Activated CD4-positive, CD25-positive, alpha-beta regulatory T cell treated with anti-CD3 and anti-CD28 coated beads, Interleukin-2, amount 50 U/mL, for 72 hours (primary cell): ENCODE measurements around the gene PTPRN2.
"Not testable (repeated sequence)": the region's sequence is repeated elsewhere in the genome, so short reads cannot be mapped to it uniquely, and the experiment has no call there.

Source experiments
- DNase-seq: peaks from one replicate; pipeline ENCODE4 v3.0.0; 2021

Gene PTPRN2

GRCh38 chr7:157574120-157574825 lies 1013.4 kb downstream of the PTPRN2 start:
- DNase-seq, result no peak

DNA sequence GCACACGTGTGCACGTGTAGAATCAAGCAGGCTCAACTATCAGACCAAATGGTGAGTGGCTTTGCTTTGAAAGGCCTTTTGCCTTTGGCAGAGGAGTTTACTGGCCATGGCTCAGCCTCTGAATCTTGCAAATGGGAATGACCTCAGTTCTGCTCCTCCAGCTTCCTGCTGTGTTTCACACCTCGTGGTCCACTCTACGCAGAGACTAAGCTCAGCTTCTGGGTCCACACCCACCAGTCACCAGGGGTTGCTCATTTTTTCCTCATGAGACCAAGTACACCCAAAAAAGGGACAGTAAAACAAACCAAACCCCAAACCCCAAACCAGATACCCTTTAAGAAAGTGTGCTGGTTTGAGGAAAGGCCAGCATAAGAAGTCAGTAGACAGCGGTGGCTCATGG lies 1014.4 kb downstream of the PTPRN2 start:
- DNase-seq, result no peak

GRCh38 chr7:157572622-157573021 lies 1015.0 kb downstream of the PTPRN2 start:
- DNase-seq, result no peak

- no peak for DNase-seq
These were observed 1017.0 kb downstream of the PTPRN2 start for GRCh38 chr7:157570531-157571200.

GRCh38 chr7:157569967-157570366 lies 1017.7 kb downstream of the PTPRN2 start:
- DNase-seq, result no peak

DNA sequence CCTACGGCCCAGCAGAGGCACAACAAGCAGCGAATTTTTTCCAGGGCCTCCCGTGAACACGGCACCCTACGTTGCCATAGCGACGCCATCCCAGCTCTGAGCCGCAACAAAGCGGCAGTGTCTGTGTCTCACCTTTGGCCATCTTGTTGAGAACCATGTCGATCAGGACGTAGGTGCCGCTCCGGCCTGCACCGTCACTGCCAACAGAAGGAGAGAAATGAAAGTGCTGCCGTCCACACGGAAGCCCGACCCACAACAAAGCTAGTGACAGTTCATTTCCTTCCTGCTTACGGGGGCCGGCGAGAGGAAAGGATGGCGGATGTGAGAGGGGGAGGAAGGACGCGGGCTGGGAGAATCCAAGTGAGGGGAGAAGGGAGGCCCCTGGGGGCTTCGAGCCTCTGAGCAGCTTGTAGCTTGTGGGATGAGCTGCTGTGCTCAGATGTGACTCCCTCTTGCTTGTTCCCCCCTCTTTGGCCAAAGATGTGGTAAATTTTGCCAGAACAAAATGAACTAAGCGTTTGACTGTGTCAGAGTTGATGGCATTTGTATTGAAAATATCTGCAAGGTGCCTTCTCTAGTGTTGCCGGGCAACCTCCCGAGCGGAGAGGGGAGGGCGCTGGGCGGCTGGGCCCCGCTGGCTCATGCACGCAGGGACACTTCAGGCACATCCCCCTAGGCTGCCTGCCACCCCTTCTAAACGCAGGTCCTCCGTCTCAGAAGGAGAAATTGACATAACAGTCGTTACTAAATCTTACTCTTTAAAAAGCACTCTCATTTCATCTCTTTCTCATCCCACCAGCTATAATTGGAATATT lies 1018.6 kb downstream of the PTPRN2 start:
- peak; percentile 53 for DNase-seq

GRCh38 chr7:157568106-157568769 lies 1019.4 kb downstream of the PTPRN2 start:
- no peak for DNase-seq

DNA sequence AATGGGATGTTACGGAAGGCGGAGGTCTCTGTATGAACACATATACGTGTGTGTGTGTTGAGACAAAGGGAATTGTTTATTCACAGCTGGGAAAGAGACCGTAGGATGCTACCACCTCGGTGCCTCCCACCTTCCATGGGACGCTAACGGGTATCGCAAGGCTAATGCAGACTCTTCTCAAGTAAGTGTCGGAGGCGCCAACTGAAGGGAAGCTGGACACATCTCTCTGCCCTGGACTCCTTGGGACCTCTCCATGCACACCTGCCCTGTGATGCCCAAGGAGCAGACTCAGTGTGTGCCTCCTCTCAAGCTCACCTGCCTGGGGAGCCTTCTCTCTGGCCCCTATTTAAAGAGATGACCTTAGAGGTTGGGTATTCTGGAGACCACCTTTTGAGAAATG lies 1020.0 kb downstream of the PTPRN2 start:
- DNase-seq, result no peak

GRCh38 chr7:157566631-157567006 lies 1021.0 kb downstream of the PTPRN2 start:
- DNase-seq, result no peak

GRCh38 chr7:157565981-157566630 lies 1021.5 kb downstream of the PTPRN2 start:
- no peak for DNase-seq

DNA sequence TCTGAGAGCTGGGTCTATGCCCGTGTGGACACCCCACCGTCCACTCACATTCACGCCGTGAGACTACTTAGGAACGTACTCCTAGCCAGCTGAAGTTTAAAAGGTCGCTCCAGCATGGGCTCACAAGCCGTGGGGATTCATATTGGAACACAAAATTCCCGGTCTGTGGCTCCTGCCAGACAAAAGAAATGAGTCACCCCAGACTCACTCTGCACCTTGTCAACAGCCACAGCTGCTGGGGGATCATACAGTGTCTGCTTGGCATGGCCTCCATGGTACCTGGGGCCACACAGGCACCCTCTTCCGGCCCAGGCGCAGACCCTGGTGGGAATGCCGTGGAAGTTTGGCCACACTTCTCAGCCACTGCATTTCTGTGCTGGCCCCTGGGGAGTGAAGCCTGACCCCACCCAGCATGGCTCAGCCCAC lies 1022.4 kb downstream of the PTPRN2 start:
- DNase-seq, result no peak

GRCh38 chr7:157564517-157565177 lies 1023.0 kb downstream of the PTPRN2 start:
- no peak for DNase-seq

DNA sequence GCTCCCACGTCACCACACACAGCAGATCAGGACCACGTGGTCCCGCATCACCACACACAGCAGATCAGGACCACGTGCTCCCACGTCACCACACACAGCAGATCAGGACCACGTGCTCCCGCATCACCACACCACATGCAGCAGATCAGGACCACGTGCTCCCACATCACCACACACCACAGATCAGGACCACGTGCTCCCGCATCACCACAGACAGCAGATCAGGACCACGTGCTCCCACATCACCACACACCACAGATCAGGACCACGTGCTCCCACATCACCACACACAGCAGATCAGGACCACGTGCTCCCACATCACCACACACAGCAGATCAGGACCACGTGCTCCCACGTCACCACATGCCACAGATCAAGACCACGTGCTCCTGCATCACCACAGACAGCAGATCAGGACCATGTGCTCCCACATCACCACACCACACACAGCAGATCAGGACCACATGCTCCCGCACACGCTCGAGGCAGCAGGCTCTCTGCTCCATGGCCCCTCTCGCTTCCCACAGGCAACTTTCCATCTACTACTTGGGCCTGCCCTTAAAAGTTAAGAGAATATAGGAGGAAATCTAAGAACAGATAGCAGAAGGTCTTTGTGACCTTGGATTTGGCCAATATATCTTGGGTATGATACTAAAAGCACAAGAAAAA lies 1024.0 kb downstream of the PTPRN2 start:
- not testable (repeated sequence) for DNase-seq

DNA sequence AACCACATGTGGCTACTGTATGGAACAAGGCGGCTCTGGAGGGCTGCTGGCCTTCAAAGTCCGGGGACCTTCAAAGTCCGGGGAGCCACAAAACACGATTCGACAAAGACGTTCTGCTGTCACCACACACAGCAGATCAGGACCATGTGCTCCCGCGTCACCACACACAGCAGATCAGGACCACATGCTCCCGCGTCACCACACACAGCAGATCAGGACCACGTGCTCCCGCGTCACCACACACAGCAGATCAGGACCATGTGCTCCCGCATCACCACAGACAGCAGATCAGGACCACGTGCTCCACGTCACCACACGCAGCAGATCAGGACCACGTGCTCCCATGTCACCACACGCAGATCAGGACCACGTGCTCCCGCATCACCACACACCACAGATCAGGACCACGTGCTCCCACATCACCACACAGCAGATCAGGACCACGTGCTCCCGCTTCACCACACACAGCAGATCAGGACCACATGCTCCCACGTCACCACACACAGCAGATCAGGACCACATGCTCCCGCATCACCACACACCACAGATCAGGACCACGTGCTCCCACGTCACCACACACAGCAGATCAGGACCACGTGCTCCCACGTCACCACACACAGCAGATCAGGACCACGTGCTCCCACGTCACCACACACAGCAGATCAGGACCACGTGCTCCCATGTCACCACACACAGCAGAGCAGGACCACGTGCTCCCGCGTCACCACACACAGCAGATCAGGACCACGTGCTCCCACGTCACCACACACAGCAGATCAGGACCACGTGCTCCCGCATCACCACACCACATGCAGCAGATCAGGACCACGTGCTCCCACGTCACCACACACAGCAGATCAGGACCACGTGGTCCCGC lies 1024.9 kb downstream of the PTPRN2 start:
- DNase-seq, result not testable (repeated sequence)

DNA sequence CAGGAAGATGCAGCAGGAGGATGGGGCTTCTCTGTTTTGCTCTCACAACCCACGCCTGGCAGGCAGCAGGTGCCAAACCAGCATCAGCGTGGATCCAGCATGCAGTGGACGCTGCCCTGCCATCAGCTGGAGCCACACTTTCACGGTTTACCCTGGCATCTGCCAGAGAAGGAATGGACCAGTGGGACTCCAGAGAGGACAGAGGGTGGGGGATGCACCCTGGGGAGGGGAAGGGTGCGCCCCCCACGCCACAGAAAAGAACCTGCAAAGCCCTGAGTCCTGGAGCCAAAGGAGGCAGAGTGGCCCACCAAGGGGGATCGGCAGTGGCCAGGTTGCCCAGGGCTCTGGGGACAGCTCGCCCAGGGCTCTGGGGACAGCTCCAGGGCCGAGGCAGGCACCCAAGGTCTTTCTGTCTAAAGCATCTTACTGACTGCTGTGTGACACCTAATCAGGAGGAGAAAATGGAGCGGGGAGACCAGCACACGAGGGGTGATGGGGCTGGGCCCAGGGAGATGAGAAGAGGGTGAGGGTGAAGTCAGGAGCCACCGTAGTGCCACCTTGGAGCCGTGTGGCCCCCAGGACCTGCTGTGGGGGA lies 1025.7 kb downstream of the PTPRN2 start:
- no peak for DNase-seq

DNA sequence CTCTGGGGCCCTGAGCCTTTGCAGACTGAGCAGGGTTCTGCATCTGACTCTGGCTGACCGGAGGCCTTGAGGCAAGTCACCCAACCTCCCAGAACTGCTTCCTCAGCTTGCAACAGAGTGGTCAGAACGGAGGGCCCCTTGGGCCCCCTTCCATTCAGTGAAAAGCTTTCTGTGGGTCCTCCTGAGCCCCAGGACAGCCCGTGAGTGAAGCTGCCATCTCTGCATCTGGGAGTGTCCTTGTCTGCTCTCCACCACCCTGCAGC lies 1026.2 kb downstream of the PTPRN2 start:
- DNase-seq, result no peak

GRCh38 chr7:157560710-157561522 lies 1026.7 kb downstream of the PTPRN2 start:
- no peak for DNase-seq

- no peak for DNase-seq
These were observed 1027.4 kb downstream of the PTPRN2 start for GRCh38 chr7:157560258-157560654.

- no peak for DNase-seq
These were observed 1027.9 kb downstream of the PTPRN2 start for GRCh38 chr7:157559596-157560257.
